ENCODE data around the gene HMGB4.

DNA sequence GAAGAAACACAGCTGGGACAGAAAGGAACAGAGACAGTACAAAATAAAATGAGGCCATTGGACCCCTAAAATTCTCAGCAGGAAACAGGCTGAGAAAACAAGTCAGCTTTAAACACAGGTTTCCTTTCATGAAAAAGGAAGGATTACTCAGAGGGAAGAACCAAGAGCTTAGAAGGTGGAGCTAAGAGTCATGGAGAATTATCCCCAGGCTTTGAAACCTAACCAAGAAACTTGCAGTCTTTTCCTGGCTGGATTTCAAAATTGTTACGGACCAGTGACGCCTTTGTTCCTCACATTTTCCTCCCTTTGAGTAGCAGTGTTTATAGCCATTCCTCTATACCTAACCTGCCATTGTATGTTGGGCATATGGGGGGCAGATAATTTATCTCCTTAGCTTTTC lies 8.8 kb downstream of the HMGB4 start:
- TF ChIP-seq, protein P1, sequence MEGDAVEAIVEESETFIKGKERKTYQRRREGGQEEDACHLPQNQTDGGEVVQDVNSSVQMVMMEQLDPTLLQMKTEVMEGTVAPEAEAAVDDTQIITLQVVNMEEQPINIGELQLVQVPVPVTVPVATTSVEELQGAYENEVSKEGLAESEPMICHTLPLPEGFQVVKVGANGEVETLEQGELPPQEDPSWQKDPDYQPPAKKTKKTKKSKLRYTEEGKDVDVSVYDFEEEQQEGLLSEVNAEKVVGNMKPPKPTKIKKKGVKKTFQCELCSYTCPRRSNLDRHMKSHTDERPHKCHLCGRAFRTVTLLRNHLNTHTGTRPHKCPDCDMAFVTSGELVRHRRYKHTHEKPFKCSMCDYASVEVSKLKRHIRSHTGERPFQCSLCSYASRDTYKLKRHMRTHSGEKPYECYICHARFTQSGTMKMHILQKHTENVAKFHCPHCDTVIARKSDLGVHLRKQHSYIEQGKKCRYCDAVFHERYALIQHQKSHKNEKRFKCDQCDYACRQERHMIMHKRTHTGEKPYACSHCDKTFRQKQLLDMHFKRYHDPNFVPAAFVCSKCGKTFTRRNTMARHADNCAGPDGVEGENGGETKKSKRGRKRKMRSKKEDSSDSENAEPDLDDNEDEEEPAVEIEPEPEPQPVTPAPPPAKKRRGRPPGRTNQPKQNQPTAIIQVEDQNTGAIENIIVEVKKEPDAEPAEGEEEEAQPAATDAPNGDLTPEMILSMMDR (IDR thresholded peaks at IDR 0.05; ENCODE audit: extremely low read depth in 1 of 2, insufficient read depth in 1 of 2, low read depth in 1 of 2, low read length in 2 of 2) = no peak
- TF ChIP-seq MYC (IDR thresholded peaks at IDR 0.05; ENCODE audit: low read depth, low read length) = no peak
- no peak for TF ChIP-seq POLR2AphosphoS5 (IDR thresholded peaks at IDR 0.05; ENCODE audit: insufficient read depth, low read depth, low read length)
